K562 treated with DMSO at 1 percent for 4 hours (cell line): Measurements from ENCODE around the gene PROK1. TPM values are rescaled to one million over a fixed set of nuclear protein-coding genes. Genes with fewer than 3 reads are reported as not detected.

ENCODE experiments used
- total RNA-seq: library from RNA; unstranded; fragments of 300-600 nt; gene quantifications from 2 replicates; pipeline ENCODE4 v1.2.3, GENCODE V29; 2022; ENCODE audit not compliant: insufficient read depth

The PROK1 gene, protein sequence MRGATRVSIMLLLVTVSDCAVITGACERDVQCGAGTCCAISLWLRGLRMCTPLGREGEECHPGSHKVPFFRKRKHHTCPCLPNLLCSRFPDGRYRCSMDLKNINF
- total RNA-seq, result not detected in 2 replicates

DNA sequence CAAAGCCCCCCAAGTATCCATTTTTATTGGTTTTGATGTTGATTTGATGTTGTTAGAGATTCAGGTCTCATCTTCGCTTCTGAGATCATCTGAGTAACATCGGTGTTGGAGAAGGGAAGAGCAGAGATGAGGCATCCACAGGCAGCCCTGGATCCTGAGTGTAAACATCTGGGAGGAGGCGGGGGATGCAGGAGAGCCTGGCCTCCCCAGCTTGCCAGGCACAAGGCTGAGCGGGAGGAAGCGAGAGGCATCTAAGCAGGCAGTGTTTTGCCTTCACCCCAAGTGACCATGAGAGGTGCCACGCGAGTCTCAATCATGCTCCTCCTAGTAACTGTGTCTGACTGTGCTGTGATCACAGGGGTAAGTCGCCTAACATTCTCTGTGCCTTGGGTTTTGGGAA, at the start of gene PROK1:
TSS of gene PROK1 (plus strand) at position 221 of the 400 bp plus-strand sequence. CDS start at position 289, 68 bp downstream.

DNA sequence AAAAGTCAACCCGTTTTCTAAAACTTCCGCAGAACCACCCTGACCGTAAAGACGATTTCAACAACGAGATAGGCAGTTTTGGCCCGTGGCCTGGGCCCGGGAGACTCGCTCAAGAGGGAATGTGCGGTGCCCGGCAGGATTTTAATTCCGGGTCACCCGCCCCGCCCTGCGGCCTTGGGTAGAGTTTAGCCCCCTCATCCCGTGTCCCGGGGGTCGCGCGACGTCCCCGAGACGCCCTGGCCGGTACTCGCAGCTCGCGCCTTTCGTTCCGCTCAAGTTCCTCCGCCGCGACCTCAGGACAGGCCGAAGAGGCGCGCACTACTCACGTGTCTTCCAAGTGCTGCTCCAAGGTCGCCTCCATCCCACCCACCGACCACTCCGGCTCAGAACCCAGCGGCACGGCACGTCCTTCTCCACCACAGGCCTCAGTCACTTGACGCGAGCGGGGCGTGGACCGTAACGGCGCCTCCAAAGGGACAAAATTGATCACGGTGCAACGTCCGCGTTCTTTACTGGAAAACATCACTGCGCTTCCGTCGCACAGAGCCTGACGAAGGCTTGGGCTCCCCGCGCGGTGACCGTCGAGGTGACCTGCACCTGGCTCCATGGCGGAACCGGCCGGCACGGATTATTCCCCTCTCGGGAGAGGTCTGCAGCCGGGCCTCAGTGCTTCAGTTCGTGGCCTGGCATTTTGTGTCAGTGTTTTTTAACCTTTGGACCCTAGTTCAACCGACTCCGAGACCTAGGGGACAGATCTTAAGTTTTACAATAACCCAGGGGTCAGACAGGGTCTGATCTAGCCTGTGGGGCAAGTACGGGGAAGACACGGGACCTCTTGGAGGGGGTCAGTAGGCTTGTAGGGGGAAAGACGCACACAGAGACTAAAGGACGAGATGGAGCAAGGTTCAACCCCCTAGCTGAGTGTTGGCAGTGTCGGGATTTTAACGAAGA, 43.4 kb upstream of the PROK1 start, which contains the start of gene LAMTOR5:
TSS of gene LAMTOR5 (minus strand) at position 435 of the 951 bp plus-strand sequence. CDS start at position 361, 74 bp downstream.

Other genes with a start within 250 kb of the PROK1 start
- gene KCNC4, start 240.8 kb upstream of the PROK1 start, total RNA-seq, result 0.55 and 1.3 TPM in 2 replicates
- 20.9 and 29.3 TPM in 2 replicates for gene RBM15, start 111.8 kb upstream of the PROK1 start, total RNA-seq
- gene SLC16A4, start 60.1 kb upstream of the PROK1 start, total RNA-seq, result 0.34 TPM in 1 of 2 replicates, not detected in the other
- gene LAMTOR5, start 43.5 kb upstream of the PROK1 start, total RNA-seq, result 380 and 394 TPM in 2 replicates
- not detected in 2 replicates for gene KCNA10, start 68.0 kb downstream of the PROK1 start, total RNA-seq
- not detected in 2 replicates for gene KCNA2, start 155.2 kb downstream of the PROK1 start, total RNA-seq
- gene KCNA3, start 223.8 kb downstream of the PROK1 start, total RNA-seq, result not detected in 2 replicates